Panc1 (cell line): ENCODE results near the gene KDM2A. TPM values are rescaled to one million over a fixed set of nuclear protein-coding genes. Genes with fewer than 3 reads are reported as not detected.
"Not testable (repeated sequence)": the region's sequence is repeated elsewhere in the genome, so short reads cannot be mapped to it uniquely, and the experiment has no call there.

Experiments
- ATAC-seq: fragments of 200-7000 bp; cut with Tn5 transposase; 2 replicates; pipeline ENCODE4 v1.9.1; 2020; ENCODE audit warnings: mild to moderate bottlenecking, moderate library complexity
- BruUV-seq: library from RNA; stranded (reverse); fragments of 400-500 nt; replicated peaks from 2 replicates; lab custom pipeline; 2021; lab: Mats Ljungman, UMichigan
- CTCF ChIA-PET: fragments of 300-600 bp; sonication (Branson Sonifier 250); formaldehyde crosslinking; loops from one replicate; lab custom pipeline; 2022; ENCODE audit warnings: antibody characterized with exemption; lab: Charles Lee
- POLR2A ChIA-PET: fragments of 300-600 bp; sonication (Branson Sonifier 250); formaldehyde crosslinking; loops from one replicate; lab custom pipeline; 2022; ENCODE audit warnings: antibody characterized with exemption; lab: Charles Lee
- DNase-seq: peaks from one replicate; pipeline ENCODE4 v3.0.0-alpha.2; 2010; ENCODE audit warnings: low read depth, low spot score
- H3K27ac ChIP-seq: 2 replicates; pipeline ENCODE4 v1.5.1; 2011; ENCODE audit warnings: mild to moderate bottlenecking, low read length, inconsistent platforms
- H3K27me3 ChIP-seq: fragments of 200-500 bp; sonication (Bioruptor generic); 2 replicates; pipeline ENCODE4 v1.6.0; 2014; ENCODE audit warnings: low read length, inconsistent platforms; ENCODE audit not compliant: control insufficient read depth, insufficient read depth
- H3K36me3 ChIP-seq: fragments of 200-500 bp; sonication (Bioruptor generic); 2 replicates; pipeline ENCODE4 v1.5.1; 2014; ENCODE audit warnings: inconsistent platforms, mild to moderate bottlenecking, low read length, moderate library complexity; ENCODE audit not compliant: control insufficient read depth, insufficient read depth
- H3K4me1 ChIP-seq: 2 replicates; pipeline ENCODE4 v1.5.1; 2011; ENCODE audit warnings: inconsistent platforms, mild to moderate bottlenecking, low read length, moderate library complexity; ENCODE audit not compliant: control insufficient read depth, insufficient read depth
- H3K4me3 ChIP-seq, 2 experiments: 2 replicates each; pipeline ENCODE4 v1.5.1; 2011 to 2012; ENCODE audit warnings: low read depth in 2 of 2, low read length in 2 of 2, mild to moderate bottlenecking in 2 of 2, inconsistent platforms in 1 of 2, moderate library complexity in 1 of 2
- H3K9me3 ChIP-seq: fragments of 200-500 bp; sonication (Bioruptor generic); 2 replicates; pipeline ENCODE4 v1.5.1; 2014; ENCODE audit warnings: low read depth, mild to moderate bottlenecking, inconsistent platforms, low read length, moderate library complexity; ENCODE audit not compliant: control insufficient read depth, insufficient read depth
- REST ChIP-seq, 2 experiments: IDR thresholded peaks; 2 replicates each; pipeline ENCODE4 v1.6.1; 2011 to 2012; ENCODE audit warnings: low read depth in 2 of 2, control low read depth in 1 of 2, low read length in 1 of 2, mild to moderate bottlenecking in 1 of 2, moderate library complexity in 1 of 2; ENCODE audit not compliant: insufficient read depth in 1 of 2
- SIN3A ChIP-seq: IDR thresholded peaks from 2 replicates; pipeline ENCODE4 v1.6.1; 2012; ENCODE audit warnings: low read depth, mild to moderate bottlenecking, low read length, moderate library complexity, borderline replicate concordance; ENCODE audit not compliant: insufficient read depth
- in situ Hi-C: cut with HindIII; loops from 2 replicates; pipeline ENCODE4 v1.10.0; 2016; ENCODE audit warnings: low sequenced_read_pairs, low pct_unique_long_range_greater_than_20kb
- intact Hi-C: fragments of 100-400 bp; cut with micrococcal nuclease; formaldehyde crosslinking; loops from one replicate; pipeline ENCODE4 v1.10.0; 2022; ENCODE audit not compliant: unreplicated experiment
- total RNA-seq: library from RNA; stranded (reverse); gene quantifications from one replicate; pipeline ENCODE4 v1.2.1, GENCODE V29; 2021; ENCODE audit not compliant: unreplicated experiment
- TF ChIP-seq, protein P1 (sequence below): fragments of 450-650 bp; IDR thresholded peaks from 2 replicates; pipeline ENCODE4 v1.5.1; 2017; ENCODE audit warnings: mild to moderate bottlenecking

The KDM2A gene
- total RNA-seq, 1 experiment from 2014 or later: 112 TPM

DNA sequence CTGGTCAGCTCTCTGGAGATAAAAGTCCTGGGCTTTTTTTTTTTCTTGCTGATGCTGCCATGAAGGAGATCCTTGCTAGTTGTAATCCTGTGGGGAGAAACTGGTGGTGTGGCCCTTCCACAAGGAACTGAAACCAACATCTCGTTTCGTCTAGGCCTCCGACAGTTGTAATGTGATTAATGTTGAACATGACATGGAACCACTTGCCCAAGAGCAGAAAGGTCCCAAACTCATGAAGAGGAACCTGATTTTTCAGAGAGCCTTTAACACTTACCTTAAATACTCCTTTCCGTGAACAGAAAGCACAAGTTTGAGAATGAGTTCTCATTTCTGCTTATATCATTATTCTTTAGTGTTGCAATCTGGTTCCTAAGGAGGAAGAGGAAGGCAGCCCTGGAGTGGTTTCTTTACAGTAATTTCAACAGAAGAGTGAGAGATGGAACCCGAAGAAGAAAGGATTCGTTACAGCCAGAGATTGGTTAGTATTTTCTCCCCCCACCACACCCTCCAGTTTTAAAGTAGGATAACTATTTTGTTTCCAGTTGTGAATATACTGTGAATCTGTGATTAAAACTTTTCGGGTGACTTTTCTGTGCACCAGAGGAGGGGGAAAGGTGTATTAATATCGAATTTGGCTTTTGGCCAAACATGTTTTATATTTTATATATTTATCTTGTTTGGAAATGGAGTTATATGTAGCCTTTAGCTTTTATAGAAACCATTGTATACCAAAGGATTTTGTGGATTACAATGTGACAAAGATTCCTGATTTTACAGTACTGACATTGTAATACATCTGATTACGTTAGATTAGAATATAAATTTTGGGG lies 2.0 kb downstream of the KDM2A start:
- H3K4me3 ChIP-seq: peak overlapping the region; percentile 64 to 81
- ChIA-PET CTCF (no interaction called here), POLR2A (interaction anchor here (0.5 to 0.6 kb wide), 2 partner anchors 254 to 271 kb away, joined by 3 to 7 read pairs; partner anchors contain the start of gene RAD9A)
- TSS peak; percentile 74 for BruUV-seq
- DNase-seq (peak; percentile 13), ATAC-seq (no peak)
- peaks cover 5% of the 10 kb centered on the region; the same call in 1 of the 2 replicates for H3K36me3 ChIP-seq
- TF ChIP-seq, protein P1, sequence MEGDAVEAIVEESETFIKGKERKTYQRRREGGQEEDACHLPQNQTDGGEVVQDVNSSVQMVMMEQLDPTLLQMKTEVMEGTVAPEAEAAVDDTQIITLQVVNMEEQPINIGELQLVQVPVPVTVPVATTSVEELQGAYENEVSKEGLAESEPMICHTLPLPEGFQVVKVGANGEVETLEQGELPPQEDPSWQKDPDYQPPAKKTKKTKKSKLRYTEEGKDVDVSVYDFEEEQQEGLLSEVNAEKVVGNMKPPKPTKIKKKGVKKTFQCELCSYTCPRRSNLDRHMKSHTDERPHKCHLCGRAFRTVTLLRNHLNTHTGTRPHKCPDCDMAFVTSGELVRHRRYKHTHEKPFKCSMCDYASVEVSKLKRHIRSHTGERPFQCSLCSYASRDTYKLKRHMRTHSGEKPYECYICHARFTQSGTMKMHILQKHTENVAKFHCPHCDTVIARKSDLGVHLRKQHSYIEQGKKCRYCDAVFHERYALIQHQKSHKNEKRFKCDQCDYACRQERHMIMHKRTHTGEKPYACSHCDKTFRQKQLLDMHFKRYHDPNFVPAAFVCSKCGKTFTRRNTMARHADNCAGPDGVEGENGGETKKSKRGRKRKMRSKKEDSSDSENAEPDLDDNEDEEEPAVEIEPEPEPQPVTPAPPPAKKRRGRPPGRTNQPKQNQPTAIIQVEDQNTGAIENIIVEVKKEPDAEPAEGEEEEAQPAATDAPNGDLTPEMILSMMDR: no peak
- no peak for TF ChIP-seq REST (IDR thresholded peaks at IDR 0.05; ENCODE audit: insufficient read depth in 1 of 2, low read depth in 2 of 2, low read length in 1 of 2)
- no peak for TF ChIP-seq SIN3A
- no peaks in the 10 kb centered on the region for H3K27me3 ChIP-seq
- H3K4me1 ChIP-seq: peaks cover 26% of the 10 kb centered on the region
- no peaks in the 10 kb centered on the region for H3K9me3 ChIP-seq
- in situ Hi-C loops (no loop called here), intact Hi-C loops (no loop called here)
- peak overlapping the region; percentile 79 for H3K27ac ChIP-seq

GRCh38 chr11:67123801-67124200 lies 4.7 kb downstream of the KDM2A start:
- H3K4me3 ChIP-seq, POLR2A ChIA-PET, H3K36me3 ChIP-seq, H3K27ac ChIP-seq, BruUV-seq, DNase-seq, ATAC-seq, CTCF ChIA-PET, in situ Hi-C loops, H3K9me3 ChIP-seq, intact Hi-C loops, H3K27me3 ChIP-seq: not testable (repeated sequence)
- peaks cover 17% of the 10 kb centered on the region for H3K4me1 ChIP-seq

DNA sequence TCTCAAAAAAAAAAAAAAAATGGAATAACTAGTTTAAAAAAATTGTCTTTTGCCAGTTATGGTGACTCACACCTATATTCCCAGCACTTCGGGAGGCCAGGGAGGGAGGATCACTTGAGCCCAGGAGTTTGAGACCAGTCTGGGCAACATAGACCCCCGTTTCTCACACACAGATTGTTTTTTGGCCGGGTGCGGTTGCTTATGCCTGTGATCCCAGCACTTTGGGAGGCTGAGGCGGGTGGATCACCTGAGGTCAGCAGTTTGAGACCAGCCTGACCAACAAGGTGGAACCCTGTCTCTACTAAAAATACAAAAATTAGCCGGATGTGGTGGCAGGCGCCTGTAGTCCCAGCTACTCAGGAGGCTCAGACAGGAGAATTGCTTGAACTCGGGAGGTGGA lies 7.2 kb downstream of the KDM2A start:
- intact Hi-C loops, in situ Hi-C loops, ATAC-seq, H3K4me3 ChIP-seq, DNase-seq, H3K27me3 ChIP-seq, BruUV-seq, H3K27ac ChIP-seq, H3K9me3 ChIP-seq, H3K36me3 ChIP-seq: not testable (repeated sequence)
- CTCF ChIA-PET: interaction anchor here (0.6 kb wide), 1 partner anchor 30 kb away, joined by 3 read pairs; no protein-coding TSS in a partner anchor
- H3K4me1 ChIP-seq: peaks cover 17% of the 10 kb centered on the region
- POLR2A ChIA-PET: interaction anchor here (0.7 kb wide), 2 partner anchors 42 to 218 kb away, joined by 5 to 7 read pairs; no protein-coding TSS in a partner anchor
